Hepatocyte (in vitro differentiated cells): ENCODE data around the gene SEL1L2.

Experiments used
- CTCF ChIP-seq: fragments of 200-600 bp; sonication (generic); IDR thresholded peaks from 2 replicates; pipeline ENCODE4 v1.5.1; 2016; ENCODE audit warnings: antibody characterized with exemption, mild to moderate bottlenecking; ENCODE audit not compliant: poor library complexity
- EZH2 ChIP-seq: fragments of 200-600 bp; sonication (generic); IDR thresholded peaks from 2 replicates; pipeline ENCODE4 v1.6.1; 2016; ENCODE audit warnings: antibody characterized with exemption, mild to moderate bottlenecking, borderline replicate concordance

DNA sequence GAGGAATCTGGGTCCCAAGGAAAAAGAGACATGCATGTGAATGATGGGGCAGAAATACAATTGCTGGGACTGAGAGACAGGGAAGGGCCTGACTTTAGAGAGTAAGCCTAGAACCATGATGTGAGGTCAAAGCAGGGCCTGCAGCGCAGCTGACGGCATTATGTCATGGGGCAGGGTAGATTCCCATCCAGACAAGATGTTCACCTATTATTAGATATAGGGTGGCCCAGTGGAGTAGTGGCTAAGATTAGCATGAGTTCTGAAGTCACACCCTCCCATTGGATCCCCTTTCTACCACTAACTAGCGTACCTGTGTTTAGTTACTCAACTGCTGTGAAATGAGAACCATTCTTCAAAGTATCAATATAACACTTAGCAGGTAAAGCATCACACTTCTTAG is 166.0 kb downstream of the SEL1L2 start:
- no peak for TF ChIP-seq CTCF
- no peak for TF ChIP-seq EZH2
